ENCODE data around the gene LUZP4.

- TF ChIP-seq CTCF (IDR thresholded peaks at IDR 0.05), result no peak
- TF ChIP-seq ATF1 (CRISPR knock-in tag; IDR thresholded peaks at IDR 0.05), result no peak
- no peak for TF ChIP-seq ETV6 (CRISPR knock-in tag; IDR thresholded peaks at IDR 0.05)
- no peak for TF ChIP-seq E2F4 (CRISPR knock-in tag; IDR thresholded peaks at IDR 0.05; ENCODE audit: borderline replicate concordance, low read depth)
- TF ChIP-seq NR2C2 (CRISPR knock-in tag; IDR thresholded peaks at IDR 0.05), result no peak
- no peak for TF ChIP-seq FOXP1 (CRISPR knock-in tag; IDR thresholded peaks at IDR 0.05; ENCODE audit: borderline replicate concordance)
These were observed 61.3 kb downstream of the LUZP4 start for GRCh38 chrX:115350711-115351381.

Data from WTC11 (cell line).